ENCODE measurements around the gene AFF2. TPM values are rescaled to one million over a fixed set of nuclear protein-coding genes. Genes with fewer than 3 reads are reported as not detected.

Gene AFF2
- total RNA-seq, 1 experiment from 2014 or later: 0.05 TPM

DNA sequence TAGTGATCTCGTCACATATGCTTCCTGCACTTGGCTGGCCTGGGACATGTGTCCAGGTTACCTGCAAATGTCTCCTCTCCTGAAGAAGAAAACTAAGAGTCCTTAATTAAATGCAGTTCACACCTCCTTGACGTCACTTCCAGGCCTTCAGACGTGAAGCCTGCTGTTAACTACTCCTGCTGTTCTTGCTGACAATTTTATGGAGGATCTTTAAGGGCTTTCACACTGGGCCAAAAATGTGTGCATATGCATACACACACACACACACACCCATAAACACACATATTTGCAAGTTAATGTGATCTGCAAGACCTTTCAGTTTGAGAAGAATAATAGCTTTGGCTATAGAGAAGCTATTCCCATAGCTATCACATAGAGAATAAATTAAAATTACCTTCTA lies 267.9 kb downstream of the AFF2 start:
- ATAC-seq: no peak
- no TSS peak for BruUV-seq (replicated peaks)
- ChIA-PET CTCF (no interaction called here), POLR2A (no interaction called here), RAD21 (ENCODE audit: low non-redundant PET in 1 of 2, low total read pairs in 2 of 2, uncharacterized antibody in 2 of 2, unreplicated experiment in 2 of 2) (no interaction called here)
- TF ChIP-seq, protein P1, sequence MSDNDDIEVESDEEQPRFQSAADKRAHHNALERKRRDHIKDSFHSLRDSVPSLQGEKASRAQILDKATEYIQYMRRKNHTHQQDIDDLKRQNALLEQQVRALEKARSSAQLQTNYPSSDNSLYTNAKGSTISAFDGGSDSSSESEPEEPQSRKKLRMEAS (IDR thresholded peaks at IDR 0.05): no peak
- TF ChIP-seq EGR1 (IDR thresholded peaks at IDR 0.05; ENCODE audit: low read depth) (no peak), ELF1 (IDR thresholded peaks at IDR 0.05; ENCODE audit: borderline replicate concordance, low read depth) (no peak)
- Histone ChIP-seq H3K27me3 (ENCODE audit: insufficient read depth, low read length) (no peaks in the 10 kb centered on the region), H3K79me2 (ENCODE audit: insufficient read depth, low read length) (no peaks in the 10 kb centered on the region), H2AFZ (ENCODE audit: low read depth, low read length, poor library complexity, severe bottlenecking) (no peak overlapping the region), H3K9me2 (ENCODE audit: insufficient read depth) (no peaks in the 10 kb centered on the region), H4K20me1 (ENCODE audit: insufficient read depth) (no peaks in the 10 kb centered on the region), H3K4me3 (replicated peaks in 1 of 2; ENCODE audit: low read depth in 1 of 2, low read length in 2 of 2) (no peak overlapping the region), H3K27ac (ENCODE audit: low read depth, low read length) (no peak overlapping the region), H3K4me2 (ENCODE audit: low read length) (no peak overlapping the region), H3K4me1 (ENCODE audit: control insufficient read depth in 1 of 2, insufficient read depth in 2 of 2, low read length in 2 of 2) (no peaks in the 10 kb centered on the region), H3K36me3 (ENCODE audit: control insufficient read depth in 1 of 2, insufficient read depth in 2 of 2, low read length in 2 of 2) (no peaks in the 10 kb centered on the region), H3K9me3 (ENCODE audit: control insufficient read depth in 1 of 2, insufficient read depth in 1 of 2, low read depth in 1 of 2, low read length in 2 of 2) (no peaks in the 10 kb centered on the region), H3K9ac (ENCODE audit: low read length) (no peak overlapping the region)
- intact Hi-C loops (cut with micrococcal nuclease): no loop called here
- no peak for DNase-seq (ENCODE audit: low read depth, low spot score)

DNA sequence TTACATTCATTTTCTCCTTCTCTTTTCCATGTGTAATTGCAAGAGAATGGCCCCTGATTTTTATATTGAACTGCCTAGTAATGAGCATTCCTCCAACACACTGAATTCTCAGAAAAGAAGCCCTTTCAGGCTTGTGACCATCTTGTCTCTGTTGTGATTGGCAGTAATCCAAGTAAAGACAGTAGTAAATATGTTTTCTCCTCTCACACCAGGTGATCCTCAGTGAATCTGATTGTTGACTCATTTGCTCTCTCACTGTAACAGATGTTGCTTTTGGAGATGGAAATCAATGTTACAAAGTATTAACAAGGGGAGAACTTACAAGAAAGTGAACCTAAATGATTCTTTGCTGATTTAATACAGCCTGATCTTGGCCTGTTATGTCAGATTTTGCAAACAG lies 271.0 kb downstream of the AFF2 start:
- RAD21 ChIA-PET (ENCODE audit: low non-redundant PET in 1 of 2, low total read pairs in 2 of 2, uncharacterized antibody in 2 of 2, unreplicated experiment in 2 of 2): no interaction called here
- intact Hi-C loops (cut with micrococcal nuclease): no loop called here
- Histone ChIP-seq H3K27me3 (ENCODE audit: insufficient read depth, low read length) (no peaks in the 10 kb centered on the region), H3K4me2 (ENCODE audit: low read length) (no peak overlapping the region), H3K4me1 (ENCODE audit: control insufficient read depth in 1 of 2, insufficient read depth in 2 of 2, low read length in 2 of 2) (no peaks in the 10 kb centered on the region), H3K9me2 (ENCODE audit: insufficient read depth) (no peaks in the 10 kb centered on the region), H3K9ac (ENCODE audit: low read length) (no peak overlapping the region), H3K9me3 (ENCODE audit: control insufficient read depth in 1 of 2, insufficient read depth in 1 of 2, low read depth in 1 of 2, low read length in 2 of 2) (no peaks in the 10 kb centered on the region), H4K20me1 (ENCODE audit: insufficient read depth) (no peaks in the 10 kb centered on the region), H3K27ac (ENCODE audit: low read depth, low read length) (no peak overlapping the region), H3K79me2 (ENCODE audit: insufficient read depth, low read length) (no peaks in the 10 kb centered on the region), H3K4me3 (replicated peaks in 1 of 2; ENCODE audit: low read depth in 1 of 2, low read length in 2 of 2) (no peak overlapping the region), H2AFZ (ENCODE audit: low read depth, low read length, poor library complexity, severe bottlenecking) (no peak overlapping the region), H3K36me3 (ENCODE audit: control insufficient read depth in 1 of 2, insufficient read depth in 2 of 2, low read length in 2 of 2) (no peaks in the 10 kb centered on the region)
- ATAC-seq (no peak), DNase-seq (ENCODE audit: low read depth, low spot score) (no peak)
- POLR2A ChIA-PET: no interaction called here
- BruUV-seq (replicated peaks): no TSS peak
- CTCF ChIA-PET: no interaction called here
- no peak for TF ChIP-seq ZNF274 (IDR thresholded peaks at IDR 0.05; ENCODE audit: low read depth, low read length)
- TF ChIP-seq RAD21 (IDR thresholded peaks at IDR 0.05; ENCODE audit: low read depth): no peak
- TF ChIP-seq FOSL1 (IDR thresholded peaks at IDR 0.05; ENCODE audit: low read depth): no peak
- TF ChIP-seq EGR1 (IDR thresholded peaks at IDR 0.05; ENCODE audit: low read depth): no peak
- TF ChIP-seq EZH2phosphoT487 (IDR thresholded peaks at IDR 0.05; ENCODE audit: borderline replicate concordance): no peak
- TF ChIP-seq EZH2 (IDR thresholded peaks at IDR 0.05): no peak
- TF ChIP-seq, protein P2, sequence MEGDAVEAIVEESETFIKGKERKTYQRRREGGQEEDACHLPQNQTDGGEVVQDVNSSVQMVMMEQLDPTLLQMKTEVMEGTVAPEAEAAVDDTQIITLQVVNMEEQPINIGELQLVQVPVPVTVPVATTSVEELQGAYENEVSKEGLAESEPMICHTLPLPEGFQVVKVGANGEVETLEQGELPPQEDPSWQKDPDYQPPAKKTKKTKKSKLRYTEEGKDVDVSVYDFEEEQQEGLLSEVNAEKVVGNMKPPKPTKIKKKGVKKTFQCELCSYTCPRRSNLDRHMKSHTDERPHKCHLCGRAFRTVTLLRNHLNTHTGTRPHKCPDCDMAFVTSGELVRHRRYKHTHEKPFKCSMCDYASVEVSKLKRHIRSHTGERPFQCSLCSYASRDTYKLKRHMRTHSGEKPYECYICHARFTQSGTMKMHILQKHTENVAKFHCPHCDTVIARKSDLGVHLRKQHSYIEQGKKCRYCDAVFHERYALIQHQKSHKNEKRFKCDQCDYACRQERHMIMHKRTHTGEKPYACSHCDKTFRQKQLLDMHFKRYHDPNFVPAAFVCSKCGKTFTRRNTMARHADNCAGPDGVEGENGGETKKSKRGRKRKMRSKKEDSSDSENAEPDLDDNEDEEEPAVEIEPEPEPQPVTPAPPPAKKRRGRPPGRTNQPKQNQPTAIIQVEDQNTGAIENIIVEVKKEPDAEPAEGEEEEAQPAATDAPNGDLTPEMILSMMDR (IDR thresholded peaks at IDR 0.05 in 2 of 3, conservative IDR thresholded peaks at IDR 0.05 in 1 of 3; ENCODE audit: borderline replicate concordance in 1 of 3, insufficient read depth in 1 of 3, low read depth in 2 of 3, low read length in 2 of 3): no peak
- no peak for TF ChIP-seq SIN3A (IDR thresholded peaks at IDR 0.05; ENCODE audit: low read depth)
- TF ChIP-seq, protein P1 (IDR thresholded peaks at IDR 0.05): no peak
- TF ChIP-seq SRF (IDR thresholded peaks at IDR 0.05; ENCODE audit: low read depth): no peak
- no peak for TF ChIP-seq ZFX (IDR thresholded peaks at IDR 0.05)
- TF ChIP-seq, protein P3, sequence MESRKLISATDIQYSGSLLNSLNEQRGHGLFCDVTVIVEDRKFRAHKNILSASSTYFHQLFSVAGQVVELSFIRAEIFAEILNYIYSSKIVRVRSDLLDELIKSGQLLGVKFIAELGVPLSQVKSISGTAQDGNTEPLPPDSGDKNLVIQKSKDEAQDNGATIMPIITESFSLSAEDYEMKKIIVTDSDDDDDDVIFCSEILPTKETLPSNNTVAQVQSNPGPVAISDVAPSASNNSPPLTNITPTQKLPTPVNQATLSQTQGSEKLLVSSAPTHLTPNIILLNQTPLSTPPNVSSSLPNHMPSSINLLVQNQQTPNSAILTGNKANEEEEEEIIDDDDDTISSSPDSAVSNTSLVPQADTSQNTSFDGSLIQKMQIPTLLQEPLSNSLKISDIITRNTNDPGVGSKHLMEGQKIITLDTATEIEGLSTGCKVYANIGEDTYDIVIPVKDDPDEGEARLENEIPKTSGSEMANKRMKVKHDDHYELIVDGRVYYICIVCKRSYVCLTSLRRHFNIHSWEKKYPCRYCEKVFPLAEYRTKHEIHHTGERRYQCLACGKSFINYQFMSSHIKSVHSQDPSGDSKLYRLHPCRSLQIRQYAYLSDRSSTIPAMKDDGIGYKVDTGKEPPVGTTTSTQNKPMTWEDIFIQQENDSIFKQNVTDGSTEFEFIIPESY (IDR thresholded peaks at IDR 0.05; ENCODE audit: extremely low read depth, insufficient replicate concordance, low read length): no peak
- TF ChIP-seq POLR2A (IDR thresholded peaks at IDR 0.05; ENCODE audit: borderline replicate concordance, extremely low read depth, insufficient read depth, insufficient read length): no peak
- TF ChIP-seq TCF7L2 (IDR thresholded peaks at IDR 0.05; ENCODE audit: borderline replicate concordance, extremely low read depth, insufficient read depth, insufficient read length): no peak

Data from HCT116 (cell line).